A549 (cell line): ENCODE results near the gene TGDS. TPM values are rescaled to one million over a fixed set of nuclear protein-coding genes. Genes with fewer than 3 reads are reported as not detected.

Source experiments
- ATAC-seq, 2 experiments: fragments of 200-7000 bp in 1 of 2; fragments of >200 bp in 1 of 2; cut with Nextera tagmentation in 1 of 2; cut with Tn5 transposase in 1 of 2; 3 replicates each; pipeline versions ENCODE4 v1.8.0 to v1.9.1; 2018 to 2020; ENCODE audit warnings: mild to moderate bottlenecking in 1 of 2, moderate library complexity in 1 of 2
- CTCF ChIA-PET: fragments of 300-600 bp; sonication (Branson Sonifier 250); formaldehyde crosslinking; extraction: SDS; loops from one replicate; lab custom pipeline; 2021; ENCODE audit warnings: antibody characterized with exemption, inconsistent platforms; lab: Yijun Ruan, JAX
- POLR2A ChIA-PET: fragments of 350-600 bp; formaldehyde crosslinking; extraction: SDS; loops from one replicate; lab custom pipeline; 2021; ENCODE audit warnings: antibody characterized with exemption, inconsistent platforms; lab: Yijun Ruan, JAX
- DNase-seq, 2 experiments: peaks; one replicate each; pipeline versions ENCODE4 v3.0.0 to v3.0.0-alpha.2; 2011 to 2016; ENCODE audit warnings: low read depth in 1 of 2, low spot score in 1 of 2
- FAIRE-seq: peaks from 2 replicates; lab custom pipeline; 2011; peaks lifted over from hg19 to GRCh38; lab: Jason Lieb, UNC
- H3K27ac ChIP-seq, 2 experiments: fragments of >200 bp; sonication (Bioruptor Twin); formaldehyde crosslinking; 3 replicates each; pipeline ENCODE4 v1.5.1; 2016 to 2017
- H3K4me1 ChIP-seq: fragments of >200 bp; sonication (Bioruptor Twin); formaldehyde crosslinking; 3 replicates; pipeline ENCODE4 v1.6.1; 2016
- H3K4me2 ChIP-seq: fragments of >200 bp; sonication (Bioruptor Twin); formaldehyde crosslinking; 3 replicates; pipeline ENCODE4 v1.6.1; 2016
- H3K4me3 ChIP-seq: fragments of >200 bp; sonication (Bioruptor Twin); formaldehyde crosslinking; 3 replicates; pipeline ENCODE4 v1.5.1; 2016
- H3K9me3 ChIP-seq: fragments of >200 bp; sonication (Bioruptor Twin); formaldehyde crosslinking; 3 replicates; pipeline ENCODE4 v1.6.1; 2016
- ATOH8 ChIP-seq: fragments of 250-450 bp; sonication (Bioruptor Pico); IDR thresholded peaks from 2 replicates; pipeline ENCODE4 v1.5.0; 2020; ENCODE audit warnings: low read depth, mild to moderate bottlenecking, moderate library complexity
- BHLHE40 ChIP-seq: IDR thresholded peaks from 2 replicates; pipeline ENCODE4 v1.6.1; 2012; ENCODE audit warnings: low read depth, low read length, inconsistent platforms
- CEBPB ChIP-seq, 2 experiments: fragments of >200 bp in 1 of 2; sonication (Bioruptor Twin) in 1 of 2; formaldehyde crosslinking in 1 of 2; IDR thresholded peaks; 2 replicates each; pipeline ENCODE4 v1.6.1; 2012 to 2016
- CHD2 ChIP-seq: fragments of 150-350 bp; IDR thresholded peaks from 2 replicates; pipeline ENCODE4 v1.6.1; 2014; ENCODE audit warnings: low read length; ENCODE audit not compliant: partially characterized antibody
- E2F6 ChIP-seq: IDR thresholded peaks from 2 replicates; pipeline ENCODE4 v1.6.1; 2012; ENCODE audit warnings: low read depth, borderline replicate concordance
- EHMT2 ChIP-seq: fragments of 200-600 bp; sonication (generic); IDR thresholded peaks from 2 replicates; pipeline ENCODE4 v1.6.1; 2016; ENCODE audit warnings: antibody characterized with exemption, low read depth, mild to moderate bottlenecking, moderate library complexity
- ESRRA ChIP-seq: fragments of 150-350 bp; IDR thresholded peaks from 2 replicates; pipeline ENCODE4 v1.6.1; 2014; ENCODE audit warnings: mild to moderate bottlenecking, low read length, borderline replicate concordance
- GATA3 ChIP-seq: IDR thresholded peaks from 2 replicates; pipeline ENCODE4 v1.6.1; 2012; ENCODE audit warnings: borderline replicate concordance
- HMGXB4 ChIP-seq: fragments of 250-450 bp; sonication (Bioruptor Pico); IDR thresholded peaks from 2 replicates; pipeline ENCODE4 v1.5.0; 2021; ENCODE audit warnings: mild to moderate bottlenecking, moderate library complexity, borderline replicate concordance
- HOXA7 ChIP-seq: fragments of 250-450 bp; sonication (Bioruptor Pico); IDR thresholded peaks from 2 replicates; pipeline ENCODE4 v1.5.0; 2020; ENCODE audit warnings: mild to moderate bottlenecking, moderate library complexity
- HOXB13 ChIP-seq: fragments of 250-450 bp; sonication (Bioruptor Pico); IDR thresholded peaks from 2 replicates; pipeline ENCODE4 v1.5.0; 2020; ENCODE audit warnings: low read depth, mild to moderate bottlenecking, moderate library complexity
- JUN ChIP-seq, 2 experiments: fragments of >200 bp; sonication (Bioruptor Twin); formaldehyde crosslinking; IDR thresholded peaks; 2 replicates in 1 of 2; 3 replicates in 1 of 2; pipeline ENCODE4 v1.6.1; 2016 to 2017
- KDM1A ChIP-seq: fragments of 200-600 bp; sonication (generic); IDR thresholded peaks from 2 replicates; pipeline ENCODE4 v1.6.1; 2016; ENCODE audit warnings: low read depth, mild to moderate bottlenecking
- MAZ ChIP-seq: fragments of 150-350 bp; IDR thresholded peaks from 2 replicates; pipeline ENCODE4 v1.6.1; 2014; ENCODE audit warnings: antibody characterized with exemption, low read depth, low read length, borderline replicate concordance
- MYC ChIP-seq: IDR thresholded peaks from 2 replicates; pipeline ENCODE4 v1.6.1; 2012; ENCODE audit warnings: mild to moderate bottlenecking, inconsistent platforms, low read length, improper control_type of control experiment, borderline replicate concordance
- NFE2L2 ChIP-seq: fragments of 150-350 bp; conservative IDR thresholded peaks from 2 replicates; pipeline ENCODE4 v1.6.1; 2014; ENCODE audit warnings: low read length
- NPAS2 ChIP-seq: fragments of 250-450 bp; sonication (Bioruptor Pico); IDR thresholded peaks from 2 replicates; pipeline ENCODE4 v1.8.0; 2022; ENCODE audit warnings: mild to moderate bottlenecking, moderate library complexity, borderline replicate concordance
- PBX3 ChIP-seq: IDR thresholded peaks from 2 replicates; pipeline ENCODE4 v1.6.1; 2012
- PHF8 ChIP-seq: fragments of 200-600 bp; sonication (generic); IDR thresholded peaks from 2 replicates; pipeline ENCODE4 v1.6.1; 2016; ENCODE audit warnings: low read depth, mild to moderate bottlenecking, antibody characterized with exemption, moderate library complexity, borderline replicate concordance
- POLR2AphosphoS2 ChIP-seq: conservative IDR thresholded peaks from 2 replicates; pipeline ENCODE4 v1.6.1; 2012; ENCODE audit warnings: low read length, improper control_type of control experiment, inconsistent platforms
- RAD21 ChIP-seq, 2 experiments: fragments of >200 bp in 1 of 2; sonication (Bioruptor Twin) in 1 of 2; formaldehyde crosslinking in 1 of 2; IDR thresholded peaks in 1 of 2; conservative IDR thresholded peaks in 1 of 2; 2 replicates in 1 of 2; 3 replicates in 1 of 2; pipeline ENCODE4 v1.6.1; 2012 to 2018; ENCODE audit warnings: inconsistent platforms in 1 of 2
- RCOR1 ChIP-seq: fragments of 150-350 bp; IDR thresholded peaks from 2 replicates; pipeline ENCODE4 v1.6.1; 2014; ENCODE audit warnings: antibody characterized with exemption, low read length, low read depth
- RFX5 ChIP-seq: fragments of 450-650 bp; IDR thresholded peaks from 2 replicates; pipeline ENCODE4 v1.7.1; 2014; ENCODE audit warnings: antibody characterized with exemption, mild to moderate bottlenecking, moderate library complexity
- SMC3 ChIP-seq: fragments of >200 bp; sonication (Bioruptor Twin); formaldehyde crosslinking; IDR thresholded peaks from 3 replicates; pipeline ENCODE4 v1.6.1; 2018; ENCODE audit warnings: inconsistent platforms
- SREBF2 ChIP-seq: fragments of 450-650 bp; IDR thresholded peaks from 2 replicates; pipeline ENCODE4 v1.6.1; 2014; ENCODE audit warnings: mild to moderate bottlenecking, moderate library complexity
- TFCP2L1 ChIP-seq: fragments of 250-450 bp; sonication (Bioruptor Pico); IDR thresholded peaks from 2 replicates; pipeline ENCODE4 v1.5.0; 2021; ENCODE audit warnings: mild to moderate bottlenecking
- TP53 ChIP-seq: fragments of 250-450 bp; sonication (Bioruptor Pico); IDR thresholded peaks from 2 replicates; pipeline ENCODE4 v1.5.0; 2021; ENCODE audit warnings: mild to moderate bottlenecking, moderate library complexity
- WGBS: methylation state at CpG from one replicate; pipeline ENCODE4 v1.1.6; 2017; ENCODE audit errors: missing lambda C conversion rate; 5-methylcytosine and 5-hydroxymethylcytosine counted together
- polyA plus RNA-seq, 4 experiments: library from polyadenylated mRNA; depleted of rRNA in 3 of 4; stranded (reverse); fragments of >200 nt; fragmentation: RNase III in 1 of 4; extraction: RNeasy Plus Mini Kit Qiagen cat#74134 plus additional on column Dnase treatment in 1 of 4; gene quantifications; 2 replicates in 3 of 4; 3 replicates in 1 of 4; pipeline ENCODE4 v1.2.3, GENCODE V29; 2011 to 2017

The TGDS gene
- polyA plus RNA-seq, 2 of the 4 experiments (the other 2 are of a cell fraction): 6.8 to 24.3 TPM

GRCh38 chr13:94568443-94568842, 27.5 kb downstream of the TGDS start:
- POLR2A ChIA-PET: no interaction called here
- no peak overlapping the region for H3K27ac ChIP-seq
- H3K4me3 ChIP-seq: no peak overlapping the region
- H3K4me2 ChIP-seq: no peak overlapping the region
- CTCF ChIA-PET: no interaction called here
- no peak for FAIRE-seq
- DNase-seq: no peak
- no peak for ATAC-seq
- H3K9me3 ChIP-seq: no peaks in the 10 kb centered on the region
- TF ChIP-seq CHD2: no peak
- no peak for TF ChIP-seq CEBPB (IDR thresholded peaks at IDR 0.05)
- no peak for TF ChIP-seq BHLHE40
- no peak for TF ChIP-seq NFE2L2
- no peak for TF ChIP-seq E2F6
- no peak for TF ChIP-seq RFX5
- TF ChIP-seq ATOH8 (CRISPR knock-in tag): no peak
- TF ChIP-seq TFCP2L1 (CRISPR knock-in tag): no peak
- no peak for TF ChIP-seq HMGXB4
- TF ChIP-seq ESRRA: no peak
- TF ChIP-seq PHF8: no peak
- no peak for TF ChIP-seq NPAS2
- TF ChIP-seq SMC3: no peak
- no peak for TF ChIP-seq SREBF2
- no peak for TF ChIP-seq TP53 (CRISPR knock-in tag)
- no peak for TF ChIP-seq EHMT2
- no peak for TF ChIP-seq HOXA7 (CRISPR knock-in tag)
- H3K4me1 ChIP-seq: no peaks in the 10 kb centered on the region
- 96% methylated on average over 1 of the region's 1 CpG for WGBS

GRCh38 chr13:94567581-94567980, 28.4 kb downstream of the TGDS start:
- no peak for TF ChIP-seq MYC
- TF ChIP-seq KDM1A: no peak
- no peak for TF ChIP-seq JUN (IDR thresholded peaks at IDR 0.05)
- no peak for TF ChIP-seq RAD21 (conservative IDR thresholded peaks at IDR 0.05 in 1 of 2, IDR thresholded peaks at IDR 0.05 in 1 of 2)
- TF ChIP-seq PBX3: no peak
- TF ChIP-seq ESRRA: no peak
- TF ChIP-seq RCOR1: no peak
- no peak for TF ChIP-seq GATA3
- TF ChIP-seq HOXB13 (CRISPR knock-in tag): no peak
- no peak for TF ChIP-seq MAZ
- TF ChIP-seq HMGXB4: no peak
- TF ChIP-seq NPAS2: no peak
- no peak for TF ChIP-seq POLR2AphosphoS2
- POLR2A ChIA-PET: no interaction called here
- Histone ChIP-seq H3K4me1 (no peaks in the 10 kb centered on the region), H3K27ac (no peak overlapping the region), H3K9me3 (no peaks in the 10 kb centered on the region), H3K4me2 (no peak overlapping the region), H3K4me3 (no peak overlapping the region)
- CTCF ChIA-PET: interaction anchor here (1.4 kb wide), 1 partner anchor 94 kb away, joined by 3 read pairs; no protein-coding TSS in a partner anchor
- FAIRE-seq (no peak), ATAC-seq (no peak), DNase-seq (no peak)
- WGBS: 86% methylated on average over 3 of the region's 3 CpGs
